Colonic mucosa (tissue), 4 donors: ENCODE data around the gene TEAD2. TPM values are rescaled to one million over a fixed set of nuclear protein-coding genes. Genes with fewer than 3 reads are reported as not detected.

Experiments
- DNase-seq: peaks from one replicate; pipeline ENCODE4 v3.0.0-alpha.2; 2020
- H3K27ac ChIP-seq: fragments of 200-600 bp; one replicate; pipeline ENCODE4 v1.8.0; 2021
- H3K27me3 ChIP-seq: fragments of 200-600 bp; one replicate; pipeline ENCODE4 v1.8.0; 2021
- H3K36me3 ChIP-seq: fragments of 200-600 bp; one replicate; pipeline ENCODE4 v1.8.0; 2021
- H3K4me1 ChIP-seq: fragments of 200-600 bp; one replicate; pipeline ENCODE4 v1.8.0; 2021; ENCODE audit warnings: mild to moderate bottlenecking
- H3K4me3 ChIP-seq: fragments of 200-600 bp; one replicate; pipeline ENCODE4 v1.8.0; 2021
- H3K9ac ChIP-seq, 2 donors: one replicate each; pipeline ENCODE4 v1.7.0; 2013; ENCODE audit warnings: control low read depth in 2 of 2, low read depth in 2 of 2, low read length in 2 of 2
- H3K9me3 ChIP-seq: fragments of 200-600 bp; one replicate; pipeline ENCODE4 v1.8.0; 2021
- CTCF ChIP-seq: fragments of 200-600 bp; IDR thresholded peaks from one replicate; pipeline ENCODE4 v1.8.0; 2022; ENCODE audit warnings: antibody characterized with exemption, mild to moderate bottlenecking
- intact Hi-C: fragments of 100-400 bp; cut with DNase I; formaldehyde crosslinking; loops from one replicate; pipeline ENCODE4 v1.14.1; 2022
- total RNA-seq, 2 donors: library from RNA; stranded (reverse); fragmentation: NEBNext Ultra II Directional in 1 of 2; extraction: Animal tissue kit (Norgen Biotek cat#: 25700) in 1 of 2; gene quantifications; one replicate each; pipeline ENCODE4 v1.2.1, GENCODE V29; 2021
- donor health status: healthy.
- donor health status: DM: no; HTN: no; CAD: no.
- donor health status: DM: no; HTN: no; CAD: no.

Gene TEAD2
- total RNA-seq, 2 donors from 2014 or later, result 17.0 to 17.7 TPM

DNA sequence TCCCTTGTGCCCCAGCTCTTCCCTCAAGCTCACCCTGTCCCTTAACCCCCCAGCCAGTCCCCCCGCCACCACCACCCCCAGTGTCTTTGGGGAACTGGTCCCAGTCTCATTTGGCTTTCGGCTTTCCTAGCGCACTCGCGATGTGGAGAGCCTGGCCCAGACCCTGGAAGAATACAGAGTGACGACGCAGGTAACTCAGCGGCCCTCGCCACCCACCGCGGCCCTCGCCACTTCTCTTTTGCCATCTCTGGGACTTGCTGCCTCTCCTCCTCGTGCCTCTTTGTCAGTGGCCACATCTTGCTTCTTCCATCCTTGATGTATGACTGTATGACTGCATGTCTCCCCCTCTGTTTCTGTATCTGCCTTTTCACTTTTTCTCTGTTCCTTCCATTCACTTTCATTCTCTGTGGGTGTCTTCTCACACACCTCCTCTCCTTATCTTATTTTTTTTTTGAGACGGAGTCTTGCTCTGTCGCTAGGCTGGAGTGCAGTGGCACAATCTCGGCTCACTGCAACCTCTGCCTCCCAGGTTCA lies 45.3 kb upstream of the TEAD2 start:
- H3K27ac ChIP-seq, result no peak overlapping the region
- TF ChIP-seq CTCF, result no peak
- no peaks in the 10 kb centered on the region for H3K27me3 ChIP-seq
- no peak overlapping the region for H3K4me3 ChIP-seq
- no peaks in the 10 kb centered on the region for H3K36me3 ChIP-seq
- H3K9ac ChIP-seq, result no peak overlapping the region
- DNase-seq, result no peak
- no peaks in the 10 kb centered on the region for H3K4me1 ChIP-seq
- H3K9me3 ChIP-seq, result no peaks in the 10 kb centered on the region
- intact Hi-C loops, result no loop called here

- no peak for DNase-seq
- TF ChIP-seq CTCF, result no peak
- intact Hi-C loops, result no loop called here
Observed at GRCh38 chr19:49407079-49407478, 44.9 kb upstream of the TEAD2 start.

DNA sequence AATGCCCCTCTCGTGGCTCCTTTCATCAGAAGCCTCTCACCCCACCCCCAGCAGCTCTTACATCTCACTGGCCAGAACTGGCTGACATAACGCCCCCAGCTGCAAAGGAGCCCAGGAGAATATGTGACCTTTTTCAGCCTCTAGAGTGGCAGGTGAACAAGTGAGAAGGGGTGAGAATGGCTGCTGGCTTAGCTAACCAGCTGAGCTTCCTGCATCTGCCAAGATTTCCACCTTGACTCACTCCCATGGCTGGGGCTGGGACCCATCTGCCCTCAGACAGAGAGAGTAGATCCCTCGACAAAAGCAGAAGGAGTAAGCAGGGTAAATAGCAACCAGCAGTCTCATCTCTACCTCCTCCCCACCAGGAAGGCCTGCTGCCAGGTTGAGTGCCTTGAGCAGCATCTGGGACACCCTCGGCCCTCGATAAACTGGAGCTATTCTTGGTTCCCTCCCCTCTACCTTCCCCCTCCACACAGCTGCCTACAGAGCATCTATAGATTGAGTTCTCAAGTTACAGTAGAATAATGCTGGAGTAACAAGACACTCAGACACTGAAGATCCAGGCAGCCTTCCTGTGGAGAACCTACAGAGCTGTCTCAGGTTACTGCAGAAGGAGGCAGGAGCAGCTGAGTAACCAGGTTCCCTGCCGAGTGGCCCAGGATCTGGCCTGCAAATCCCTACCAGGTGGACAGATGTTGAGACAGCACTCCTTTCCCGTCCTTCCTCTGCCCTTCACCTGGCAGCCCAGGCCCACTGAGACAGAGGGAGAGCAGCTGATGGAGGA lies 41.4 kb upstream of the TEAD2 start:
- Histone ChIP-seq H3K9me3 (no peaks in the 10 kb centered on the region), H3K4me3 (no peak overlapping the region), H3K27me3 (no peaks in the 10 kb centered on the region), H3K4me1 (no peaks in the 10 kb centered on the region), H3K9ac (no peak overlapping the region), H3K27ac (no peak overlapping the region), H3K36me3 (no peaks in the 10 kb centered on the region)
- DNase-seq, result no peak
- intact Hi-C loops, result no loop called here
- TF ChIP-seq CTCF, result no peak

More at GRCh38 chr19:49407079-49407478, 44.9 kb upstream of the TEAD2 start:
- Histone ChIP-seq H3K9ac (no peak overlapping the region), H3K4me3 (no peak overlapping the region), H3K27me3 (no peaks in the 10 kb centered on the region), H3K27ac (no peak overlapping the region), H3K4me1 (no peaks in the 10 kb centered on the region), H3K9me3 (no peaks in the 10 kb centered on the region), H3K36me3 (no peaks in the 10 kb centered on the region)

- H3K27me3 ChIP-seq, result no peaks in the 10 kb centered on the region
- no peak overlapping the region for H3K9ac ChIP-seq
- intact Hi-C loops, result no loop called here
- H3K4me3 ChIP-seq, result no peak overlapping the region
- H3K27ac ChIP-seq, result no peak overlapping the region
- no peaks in the 10 kb centered on the region for H3K36me3 ChIP-seq
- no peaks in the 10 kb centered on the region for H3K9me3 ChIP-seq
- no peak for DNase-seq
- H3K4me1 ChIP-seq, result no peaks in the 10 kb centered on the region
- TF ChIP-seq CTCF, result no peak
Observed at GRCh38 chr19:49400029-49400428, 37.8 kb upstream of the TEAD2 start.

DNA sequence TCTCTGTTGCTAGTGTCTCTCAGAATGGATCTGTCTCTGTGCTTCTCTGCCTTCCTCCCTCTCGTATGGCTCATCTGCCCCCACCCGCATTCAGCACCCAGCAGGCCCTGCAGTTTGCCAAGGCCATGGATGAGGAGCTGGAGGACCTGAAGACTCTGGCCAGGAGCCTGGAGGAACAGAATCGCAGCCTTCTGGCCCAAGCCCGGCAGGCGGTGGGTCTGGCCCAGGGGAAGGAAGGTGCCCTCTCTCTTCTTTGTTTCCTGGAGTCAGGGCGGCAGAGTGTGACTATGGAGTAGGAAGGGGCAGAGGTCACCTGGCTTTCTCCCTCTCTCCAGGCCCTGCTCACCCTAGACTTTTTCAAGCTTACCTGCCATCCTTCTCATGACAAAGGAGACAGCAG lies 36.7 kb upstream of the TEAD2 start:
- no peak overlapping the region for H3K9ac ChIP-seq

More for the DNA sequence above, 36.7 kb upstream of the TEAD2 start:
- H3K36me3 ChIP-seq, result no peaks in the 10 kb centered on the region
- H3K9me3 ChIP-seq, result no peaks in the 10 kb centered on the region
- no peak for DNase-seq
- no peak overlapping the region for H3K4me3 ChIP-seq
- no peaks in the 10 kb centered on the region for H3K4me1 ChIP-seq
- no peak overlapping the region for H3K27ac ChIP-seq
- no peak for TF ChIP-seq CTCF
- intact Hi-C loops, result no loop called here
- no peaks in the 10 kb centered on the region for H3K27me3 ChIP-seq
